ENCODE results near the gene CNTNAP2. TPM values are rescaled to one million over a fixed set of nuclear protein-coding genes. Genes with fewer than 3 reads are reported as not detected.

The CNTNAP2 gene
- total and polyA plus RNA-seq, 8 donors = 0.09 to 1.1 (median 0.38) TPM

- H3K36me3 ChIP-seq = no peaks in the 10 kb centered on the region
- no peak for FAIRE-seq
- H3K27me3 ChIP-seq = no peaks in the 10 kb centered on the region
- peaks cover 0 to 6% (median 0%) of the 10 kb centered on the region in 3 donors for H3K4me1 ChIP-seq
- no peak overlapping the region for H3K4me3 ChIP-seq
- TF ChIP-seq CTCF (IDR thresholded peaks at IDR 0.05) = no peak
- peak in 2 of 4 donors; percentile 25 to 32 for ATAC-seq
- intact Hi-C loops (cut with DNase I) = no loop called here
- 45 to 82% methylated on average over 3 of the region's 3 CpGs for WGBS, 2 donors
- no peak overlapping the region for H3K27ac ChIP-seq
- H3K9me3 ChIP-seq = no peaks in the 10 kb centered on the region
- no peak for DNase-seq
These were observed 1283.7 kb downstream of the CNTNAP2 start for GRCh38 chr7:147400221-147400689.

- Histone ChIP-seq H3K27me3 (no peaks in the 10 kb centered on the region), H3K4me1 (peaks cover 0 to 6% (median 0%) of the 10 kb centered on the region in 3 donors), H3K9me3 (no peaks in the 10 kb centered on the region), H3K4me3 (no peak overlapping the region), H3K27ac (no peak overlapping the region), H3K36me3 (no peaks in the 10 kb centered on the region)
- no peak for TF ChIP-seq CTCF (IDR thresholded peaks at IDR 0.05)
- ATAC-seq (no peak), FAIRE-seq (no peak), DNase-seq (no peak)
- intact Hi-C loops (cut with DNase I) = no loop called here
- 93 to 96% methylated on average over 1 of the region's 1 CpG for WGBS, 2 donors
These were observed 1284.3 kb downstream of the CNTNAP2 start for GRCh38 chr7:147400925-147401324.

GRCh38 chr7:147405621-147406020 is 1289.0 kb downstream of the CNTNAP2 start:
- Histone ChIP-seq H3K4me3 (no peak overlapping the region), H3K4me1 (no peaks in the 10 kb centered on the region), H3K27me3 (no peaks in the 10 kb centered on the region), H3K36me3 (no peaks in the 10 kb centered on the region), H3K27ac (no peak overlapping the region), H3K9me3 (no peaks in the 10 kb centered on the region)
- TF ChIP-seq CTCF (IDR thresholded peaks at IDR 0.05) = no peak
- DNase-seq = no peak
- ATAC-seq = no peak
- WGBS, 2 donors = 87 to 93% methylated on average over 4 of the region's 4 CpGs
- FAIRE-seq = no peak
- intact Hi-C loops (cut with DNase I) = no loop called here

- Histone ChIP-seq H3K36me3 (no peaks in the 10 kb centered on the region), H3K4me1 (no peaks in the 10 kb centered on the region), H3K4me3 (no peak overlapping the region), H3K27me3 (no peaks in the 10 kb centered on the region), H3K27ac (no peak overlapping the region), H3K9me3 (no peaks in the 10 kb centered on the region)
- DNase-seq (no peak), ATAC-seq (no peak), FAIRE-seq (no peak)
- WGBS, 2 donors = 28 to 41% methylated on average over 3 of the region's 3 CpGs
- intact Hi-C loops (cut with DNase I) = no loop called here
- no peak for TF ChIP-seq CTCF (IDR thresholded peaks at IDR 0.05)
These were observed 1290.0 kb downstream of the CNTNAP2 start for GRCh38 chr7:147406521-147407135.

- DNase-seq (no peak), ATAC-seq (no peak), FAIRE-seq (no peak)
- intact Hi-C loops (cut with DNase I) = no loop called here
- H3K4me1 ChIP-seq = no peaks in the 10 kb centered on the region
- no peaks in the 10 kb centered on the region for H3K36me3 ChIP-seq
- no peaks in the 10 kb centered on the region for H3K27me3 ChIP-seq
- no peak overlapping the region for H3K4me3 ChIP-seq
- H3K27ac ChIP-seq = no peak overlapping the region
- H3K9me3 ChIP-seq = no peaks in the 10 kb centered on the region
- no peak for TF ChIP-seq CTCF (IDR thresholded peaks at IDR 0.05)
These were observed 1294.5 kb downstream of the CNTNAP2 start for GRCh38 chr7:147411096-147411495.
